ENCODE measurements around the gene HECW1.

The HECW1 gene

DNA sequence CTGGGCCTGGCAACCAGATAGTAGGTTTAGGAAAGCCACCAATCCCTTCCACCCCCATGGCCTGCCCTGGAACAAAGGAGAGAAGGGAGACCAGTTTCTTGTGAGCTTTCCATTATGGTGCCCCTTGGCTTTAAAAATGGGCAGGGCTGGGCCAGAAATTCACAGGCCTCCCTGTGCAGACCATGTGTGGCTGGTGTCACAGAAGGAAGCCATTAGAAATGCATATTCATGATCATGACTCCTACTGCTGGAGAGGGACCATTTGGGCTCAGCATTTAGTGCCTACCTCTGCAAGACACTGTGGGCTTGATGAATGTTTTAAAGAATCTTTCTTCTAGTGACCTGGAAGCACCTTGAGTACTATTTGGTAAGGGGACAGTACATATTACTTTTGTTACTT lies 108.3 kb downstream of the HECW1 start:
- TF ChIP-seq CTCF (conservative IDR thresholded peaks at IDR 0.05; ENCODE audit: control insufficient read depth, insufficient read depth, low read depth, low read length), result no peak
- H3K4me3 ChIP-seq (ENCODE audit: control insufficient read depth, low read depth, low read length), result no peak overlapping the region
- no peak for DNase-seq (ENCODE audit: low read depth)

- TF ChIP-seq CTCF (conservative IDR thresholded peaks at IDR 0.05; ENCODE audit: control insufficient read depth, insufficient read depth, low read depth, low read length), result no peak
- DNase-seq (ENCODE audit: low read depth), result no peak
- no peak overlapping the region for H3K4me3 ChIP-seq (ENCODE audit: control insufficient read depth, low read depth, low read length)
Observed at GRCh38 chr7:43229801-43230200, 117.4 kb downstream of the HECW1 start.

DNA sequence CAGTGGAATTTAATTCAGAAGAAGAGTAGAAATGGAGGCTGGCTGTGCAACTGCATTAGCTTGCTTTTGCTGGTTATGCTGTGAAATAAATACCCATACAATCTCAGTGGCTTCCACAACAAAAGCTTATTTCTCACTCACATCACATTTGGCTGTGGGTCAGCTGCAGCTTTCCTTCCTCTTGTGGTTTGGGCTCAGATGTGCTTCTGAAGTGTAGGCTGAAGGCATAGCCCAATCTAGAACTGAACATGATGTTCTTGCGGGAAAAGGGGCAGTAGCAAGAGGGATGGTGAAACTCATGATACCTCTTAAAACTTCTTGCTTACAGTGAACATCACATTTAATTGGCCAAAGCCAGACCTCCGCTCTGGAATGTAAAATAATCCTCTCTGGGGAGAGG lies 119.9 kb downstream of the HECW1 start:
- no peak overlapping the region for H3K4me3 ChIP-seq (ENCODE audit: control insufficient read depth, low read depth, low read length)
- DNase-seq (ENCODE audit: low read depth), result peak; percentile 19
- no peak for TF ChIP-seq CTCF (conservative IDR thresholded peaks at IDR 0.05; ENCODE audit: control insufficient read depth, insufficient read depth, low read depth, low read length)

DNA sequence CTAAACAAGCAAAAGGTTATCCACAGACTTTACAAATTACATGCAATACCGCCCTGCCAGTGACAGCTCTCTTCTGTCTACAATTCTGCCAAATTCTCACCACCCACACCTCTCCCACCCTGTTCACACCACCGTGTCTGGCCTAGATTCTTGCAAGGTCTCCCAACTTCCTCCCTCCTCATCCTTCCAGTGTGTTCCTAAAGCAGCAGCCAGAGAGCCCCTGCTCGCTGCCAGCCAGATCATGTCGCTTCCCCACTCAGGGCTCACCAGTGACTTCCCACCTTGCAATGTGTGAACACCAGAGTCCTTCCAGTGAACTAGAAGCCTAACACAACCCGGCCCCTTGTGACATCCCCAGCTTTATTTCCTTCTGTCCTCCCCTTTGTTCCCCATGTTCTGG lies 121.6 kb downstream of the HECW1 start:
- DNase-seq (ENCODE audit: low read depth), result no peak
- no peak for TF ChIP-seq CTCF (conservative IDR thresholded peaks at IDR 0.05; ENCODE audit: control insufficient read depth, insufficient read depth, low read depth, low read length)
- no peak overlapping the region for H3K4me3 ChIP-seq (ENCODE audit: control insufficient read depth, low read depth, low read length)

GRCh38 chr7:43234968-43235367 lies 122.5 kb downstream of the HECW1 start:
- no peak for DNase-seq (ENCODE audit: low read depth)
- no peak for TF ChIP-seq CTCF (conservative IDR thresholded peaks at IDR 0.05; ENCODE audit: control insufficient read depth, insufficient read depth, low read depth, low read length)
- H3K4me3 ChIP-seq (ENCODE audit: control insufficient read depth, low read depth, low read length), result no peak overlapping the region

DNA sequence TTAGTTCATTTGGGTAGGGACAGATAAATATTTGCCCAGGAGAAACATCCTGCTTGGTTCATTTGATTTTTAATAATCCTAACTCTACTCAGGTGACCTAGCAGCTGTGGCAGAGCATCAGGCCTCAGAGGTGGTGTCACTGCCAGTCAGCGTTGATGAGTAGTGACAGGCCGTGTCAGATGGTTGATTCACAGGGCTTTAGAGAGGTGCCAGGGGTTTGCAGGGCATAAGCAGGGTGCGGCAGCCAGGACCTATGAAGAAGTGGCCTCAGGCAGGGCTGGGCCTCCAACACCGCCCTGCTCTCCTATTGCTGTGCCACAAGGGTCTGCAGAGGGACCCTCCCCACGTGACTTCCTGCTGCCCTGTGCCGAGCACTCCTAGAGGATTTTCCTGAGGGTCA lies 128.1 kb downstream of the HECW1 start:
- H3K4me3 ChIP-seq (ENCODE audit: control insufficient read depth, low read depth, low read length), result no peak overlapping the region
- TF ChIP-seq CTCF (conservative IDR thresholded peaks at IDR 0.05; ENCODE audit: control insufficient read depth, insufficient read depth, low read depth, low read length), result no peak
- no peak for DNase-seq (ENCODE audit: low read depth)

GRCh38 chr7:43242628-43243255 lies 130.3 kb downstream of the HECW1 start:
- no peak overlapping the region for H3K4me3 ChIP-seq (ENCODE audit: control insufficient read depth, low read depth, low read length)
- peak; percentile 17 for DNase-seq (ENCODE audit: low read depth)
- TF ChIP-seq CTCF (conservative IDR thresholded peaks at IDR 0.05; ENCODE audit: control insufficient read depth, insufficient read depth, low read depth, low read length), result no peak

Measured in fibroblast of mammary gland (primary cell).